Eye (tissue), 1 donor: ENCODE results near the gene RGPD3.
A peak's percentile ranks its signal among the peaks of the same experiment; 100 is the strongest.
"Not testable (repeated sequence)": the region's sequence is repeated elsewhere in the genome, so short reads cannot be mapped to it uniquely, and the experiment has no call there.

Experiments
- DNase-seq: peaks from one replicate; pipeline ENCODE4 v3.0.0-alpha.2; 2015

The RGPD3 gene

GRCh38 chr2:106468107-106468506 is at the start of gene RGPD3:
Gene RGPD3 (minus strand): TSS chr2:106468413. CDS start chr2:106468288, 125 bp downstream.
- not testable (repeated sequence) for DNase-seq

GRCh38 chr2:106517329-106517728 is 49.1 kb upstream of the RGPD3 start:
- no peak for DNase-seq

GRCh38 chr2:106516864-106517263 is 48.7 kb upstream of the RGPD3 start:
- DNase-seq: no peak

- DNase-seq: no peak
These were observed 48.2 kb upstream of the RGPD3 start for GRCh38 chr2:106516436-106516835.

GRCh38 chr2:106514827-106515226 is 46.6 kb upstream of the RGPD3 start:
- DNase-seq: not testable (repeated sequence)

- DNase-seq: not testable (repeated sequence)
These were observed 45.2 kb upstream of the RGPD3 start for GRCh38 chr2:106513391-106513790.

- not testable (repeated sequence) for DNase-seq
These were observed 43.7 kb upstream of the RGPD3 start for GRCh38 chr2:106511934-106512333.

GRCh38 chr2:106511476-106511901 is 43.3 kb upstream of the RGPD3 start:
- not testable (repeated sequence) for DNase-seq

GRCh38 chr2:106510791-106511190 is 42.6 kb upstream of the RGPD3 start:
- not testable (repeated sequence) for DNase-seq

GRCh38 chr2:106509374-106509770 is 41.2 kb upstream of the RGPD3 start:
- DNase-seq: not testable (repeated sequence)

- not testable (repeated sequence) for DNase-seq
These were observed 40.6 kb upstream of the RGPD3 start for GRCh38 chr2:106508660-106509373.

- DNase-seq: not testable (repeated sequence)
These were observed 37.9 kb upstream of the RGPD3 start for GRCh38 chr2:106506002-106506687.

GRCh38 chr2:106504787-106505186 is 36.6 kb upstream of the RGPD3 start:
- not testable (repeated sequence) for DNase-seq

- DNase-seq: not testable (repeated sequence)
These were observed 36.0 kb upstream of the RGPD3 start for GRCh38 chr2:106504192-106504591.

- DNase-seq: not testable (repeated sequence)
These were observed 34.1 kb upstream of the RGPD3 start for GRCh38 chr2:106502351-106502750.

GRCh38 chr2:106500350-106500749 is 32.1 kb upstream of the RGPD3 start:
- not testable (repeated sequence) for DNase-seq

- not testable (repeated sequence) for DNase-seq
These were observed 30.3 kb upstream of the RGPD3 start for GRCh38 chr2:106498549-106498948.

- DNase-seq: peak; percentile 24
These were observed 24.7 kb upstream of the RGPD3 start for GRCh38 chr2:106492913-106493312.

GRCh38 chr2:106492399-106492798 is 24.2 kb upstream of the RGPD3 start:
- DNase-seq: not testable (repeated sequence)

- not testable (repeated sequence) for DNase-seq
These were observed 21.5 kb upstream of the RGPD3 start for GRCh38 chr2:106489701-106490100.

GRCh38 chr2:106487386-106488191 is 19.4 kb upstream of the RGPD3 start:
- DNase-seq: peak; percentile 5

GRCh38 chr2:106486551-106487385 is 18.6 kb upstream of the RGPD3 start, which contains the start of gene CD8B2:
Gene CD8B2 (plus strand): TSS chr2:106487364. CDS start chr2:106487427, 63 bp downstream.
- not testable (repeated sequence) for DNase-seq
